HG03135 (cell line): Measurements from ENCODE around the gene ZNF564.
"Not testable (repeated sequence)": the region's sequence is repeated elsewhere in the genome, so short reads cannot be mapped to it uniquely, and the experiment has no call there.

ENCODE experiments used
- ATAC-seq: cut with Tn5 transposase; IDR thresholded peaks from one replicate; pipeline ENCODE4 v1.9.1; 2021; ENCODE audit warnings: mild to moderate bottlenecking, moderate library complexity; ENCODE audit not compliant: unreplicated experiment

The ZNF564 gene

GRCh38 chr19:12551060-12551832 lies at the start of gene ZNF564:
Gene ZNF564 (minus strand): TSS chr19:12551482. CDS start chr19:12551332, 150 bp downstream.
- ATAC-seq = peak; percentile 96

GRCh38 chr19:12597594-12597993 lies 46.3 kb upstream of the ZNF564 start:
- no peak for ATAC-seq

GRCh38 chr19:12596927-12597548 lies 45.8 kb upstream of the ZNF564 start:
- ATAC-seq = no peak

DNA sequence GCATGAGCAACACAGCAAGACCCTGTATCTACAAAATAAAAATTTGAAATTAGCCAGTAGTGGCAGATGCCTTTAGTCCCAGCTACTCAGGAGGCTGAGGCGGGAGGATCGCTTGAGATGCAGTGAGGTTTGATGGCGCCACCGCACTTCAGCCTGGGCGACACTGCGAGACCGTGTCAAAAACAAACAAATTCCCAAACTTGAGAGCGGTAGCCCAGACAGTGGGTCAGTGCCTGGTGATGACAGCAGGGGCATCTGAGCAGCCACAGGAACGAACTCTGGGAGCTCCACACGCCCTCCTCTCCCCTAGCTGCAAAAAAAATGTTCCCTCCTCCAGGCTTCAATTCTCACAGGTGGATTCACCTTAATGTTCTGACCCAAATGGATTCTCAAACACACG lies 45.2 kb upstream of the ZNF564 start:
- ATAC-seq = no peak

- no peak for ATAC-seq
Observed at GRCh38 chr19:12581100-12581499, 29.8 kb upstream of the ZNF564 start.

- ATAC-seq = no peak
Observed at GRCh38 chr19:12580180-12580694, 29.0 kb upstream of the ZNF564 start.

- ATAC-seq = no peak
Observed at GRCh38 chr19:12578641-12579040, 27.4 kb upstream of the ZNF564 start.

- no peak for ATAC-seq
Observed at GRCh38 chr19:12574036-12574435, 22.8 kb upstream of the ZNF564 start.

- no peak for ATAC-seq
Observed at GRCh38 chr19:12567951-12568350, 16.7 kb upstream of the ZNF564 start.

GRCh38 chr19:12566380-12566779 lies 15.1 kb upstream of the ZNF564 start:
- not testable (repeated sequence) for ATAC-seq

DNA sequence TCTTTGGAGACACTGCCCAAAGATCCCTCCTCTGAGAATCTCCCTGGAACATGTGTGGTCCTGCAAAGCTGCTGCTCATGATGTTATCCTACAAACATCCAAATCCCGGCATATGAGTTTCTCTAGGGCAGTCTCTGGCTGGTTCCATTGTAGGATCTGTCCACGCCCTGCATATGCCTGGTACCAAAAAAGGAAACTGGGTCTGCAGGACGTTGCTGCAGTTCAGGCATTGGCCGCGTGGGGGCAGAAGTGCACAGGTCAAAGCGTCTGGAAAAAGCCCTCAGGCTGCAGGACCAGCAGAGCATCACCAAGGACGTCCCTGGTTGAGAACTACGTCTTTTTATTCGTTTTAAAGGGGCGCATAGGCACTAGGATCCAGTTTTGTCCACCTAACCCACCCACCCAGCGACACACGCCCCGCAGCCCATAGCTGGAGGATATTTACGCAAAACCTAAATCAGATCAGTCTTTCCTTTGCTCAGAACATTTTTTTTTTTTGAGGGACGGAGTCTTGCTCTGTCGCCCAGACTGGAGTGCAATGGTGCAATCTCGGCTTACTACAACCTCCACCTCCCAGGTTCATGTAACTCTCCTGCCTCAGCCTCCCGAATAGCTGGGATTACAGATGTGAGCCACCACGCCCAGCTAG lies 12.9 kb upstream of the ZNF564 start:
- no peak for ATAC-seq

DNA sequence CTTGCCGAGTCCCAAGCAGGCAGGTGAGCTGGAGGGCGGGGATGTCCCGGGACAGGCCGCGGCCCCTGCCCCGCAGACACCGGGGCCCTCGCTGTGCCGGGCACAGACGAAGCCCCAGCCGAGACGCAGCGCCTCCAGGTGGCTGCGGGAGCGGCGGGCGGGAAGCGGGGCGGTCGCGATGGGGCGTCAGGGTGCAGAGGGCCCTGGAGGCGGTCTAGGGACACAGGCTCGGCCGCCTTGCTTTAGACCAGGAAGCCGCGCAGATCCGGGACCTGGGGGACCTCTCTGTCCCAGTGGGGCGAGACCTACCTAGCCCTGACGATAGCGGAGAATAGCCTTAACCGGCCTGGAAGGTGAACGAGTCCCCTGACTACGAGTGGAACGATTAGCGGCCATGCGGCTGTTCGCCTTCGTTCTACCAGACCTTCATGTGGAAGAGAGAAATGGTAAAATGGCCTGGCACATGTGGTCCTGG lies 4.2 kb upstream of the ZNF564 start:
- no peak for ATAC-seq

- ATAC-seq = no peak
Observed at GRCh38 chr19:12546903-12547302, 4.4 kb downstream of the ZNF564 start.

DNA sequence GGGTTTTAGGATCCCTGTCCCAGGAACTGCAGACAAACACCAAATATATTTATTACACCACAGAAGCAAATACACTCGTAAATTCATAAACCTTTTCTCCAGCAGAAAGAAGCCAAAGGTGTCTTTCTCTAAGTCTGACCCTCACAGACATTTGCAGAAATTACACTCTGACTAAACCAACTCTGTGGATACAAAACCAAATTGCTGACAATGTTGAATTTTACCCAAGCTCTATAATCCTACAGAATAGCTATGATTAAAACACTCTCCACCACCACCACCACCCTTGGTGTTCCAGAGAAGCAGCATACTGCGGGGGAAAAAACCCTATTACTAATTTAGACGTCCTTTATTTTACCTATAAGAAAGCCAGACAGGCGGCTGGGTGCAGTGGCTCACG lies 5.2 kb downstream of the ZNF564 start:
- ATAC-seq = no peak

- no peak for ATAC-seq
Observed at GRCh38 chr19:12545267-12545666, 6.0 kb downstream of the ZNF564 start.

DNA sequence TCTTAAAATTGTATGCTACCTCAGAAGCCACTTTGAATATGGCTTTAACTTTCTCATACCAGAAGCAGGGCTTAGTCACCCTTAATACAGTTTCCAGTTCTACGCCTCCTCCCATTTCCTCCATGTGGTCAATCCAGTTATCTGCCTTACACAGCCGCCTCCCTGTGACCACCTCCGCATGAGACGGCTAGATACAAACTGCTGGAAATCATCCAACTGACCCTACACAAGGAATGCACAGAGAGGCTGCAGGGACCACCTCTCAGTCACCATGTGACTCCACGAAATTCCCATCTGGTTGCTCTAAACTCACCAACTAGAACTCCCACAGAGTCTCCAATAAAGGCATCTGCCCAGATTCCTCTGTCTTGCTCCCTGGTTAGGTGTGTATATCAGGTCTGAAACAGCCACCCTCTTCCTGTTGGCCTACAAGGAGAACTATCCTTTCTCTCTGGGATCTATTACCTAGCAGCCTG lies 6.8 kb downstream of the ZNF564 start:
- no peak for ATAC-seq

DNA sequence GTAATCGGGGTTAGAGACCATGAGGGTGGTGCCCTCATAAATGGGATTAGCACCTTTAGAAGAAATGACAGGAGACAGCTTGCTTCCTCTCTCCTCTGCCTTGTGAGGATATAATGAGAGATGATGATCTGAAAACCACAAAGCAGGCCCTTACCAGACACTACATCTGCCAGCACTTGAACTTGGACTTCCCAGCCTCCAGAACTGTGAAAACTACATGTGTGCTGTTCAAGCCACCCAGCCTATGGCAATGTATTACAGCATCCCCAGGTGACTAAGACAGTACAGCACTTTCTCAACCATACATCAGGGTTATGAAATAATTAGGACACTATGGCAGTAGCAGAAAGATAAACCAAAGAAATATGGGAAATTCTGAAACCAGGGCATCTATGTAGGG lies 7.4 kb downstream of the ZNF564 start:
- no peak for ATAC-seq

GRCh38 chr19:12527034-12527836 lies 24.0 kb downstream of the ZNF564 start:
- ATAC-seq = no peak

- no peak for ATAC-seq
Observed at GRCh38 chr19:12526542-12526941, 24.7 kb downstream of the ZNF564 start.

DNA sequence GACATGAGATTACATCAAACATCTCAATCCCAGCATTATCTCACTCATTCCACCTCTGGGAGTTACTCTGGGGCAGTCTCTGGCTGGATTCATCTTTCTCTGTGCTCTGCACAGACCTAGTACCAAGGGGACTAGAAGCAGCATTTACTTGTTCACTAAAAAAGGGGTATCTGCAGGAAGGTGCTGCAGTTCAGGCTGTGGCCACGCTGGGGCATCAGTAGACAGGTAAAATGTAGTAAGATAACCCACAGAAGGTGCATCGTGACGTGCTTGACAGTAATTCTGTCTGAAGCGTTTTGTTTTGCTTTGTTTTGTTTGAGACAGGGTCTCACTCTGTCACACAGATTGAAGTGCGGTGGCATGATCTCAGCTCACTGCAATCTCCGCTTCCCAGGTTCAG lies 29.3 kb downstream of the ZNF564 start:
- ATAC-seq = no peak
